PC-3 (cell line): ENCODE data around the gene DNASE1L2. TPM values are rescaled to one million over a fixed set of nuclear protein-coding genes. Genes with fewer than 3 reads are reported as not detected.

ENCODE experiments used
- ATAC-seq: fragments of 200-7000 bp; cut with Tn5 transposase; 2 replicates; pipeline ENCODE4 v1.9.1; 2020; ENCODE audit warnings: mild to moderate bottlenecking, moderate library complexity
- BruUV-seq: library from RNA; stranded (reverse); fragments of 400-500 nt; replicated peaks from 2 replicates; lab custom pipeline; 2021; lab: Mats Ljungman, UMichigan
- CTCF ChIA-PET: fragments of 300-600 bp; sonication (Branson Sonifier 250); formaldehyde crosslinking; loops from one replicate; lab custom pipeline; 2022; ENCODE audit warnings: antibody characterized with exemption; lab: Charles Lee
- POLR2A ChIA-PET: fragments of 300-600 bp; sonication (Branson Sonifier 250); formaldehyde crosslinking; loops from one replicate; lab custom pipeline; 2022; ENCODE audit warnings: antibody characterized with exemption; ENCODE audit not compliant: unreplicated experiment; lab: Charles Lee
- DNase-seq: peaks from one replicate; pipeline ENCODE4 v3.0.0-alpha.2; 2015
- H2AFZ ChIP-seq: fragments of 300-600 bp; sonication (generic); 2 replicates; pipeline ENCODE4 v1.6.0; 2016; ENCODE audit warnings: antibody characterized with exemption, low read length
- H3F3A ChIP-seq: fragments of 300-600 bp; sonication (generic); one replicate; pipeline ENCODE4 v1.6.0; 2017; ENCODE audit warnings: antibody characterized with exemption, low read length, control low read depth, mild to moderate bottlenecking; ENCODE audit not compliant: unreplicated experiment
- H3K27ac ChIP-seq: fragments of 300-600 bp; sonication (generic); 2 replicates; pipeline ENCODE4 v1.5.1; 2016; ENCODE audit warnings: mild to moderate bottlenecking, low read length
- H3K27me3 ChIP-seq: fragments of 300-600 bp; sonication (generic); 2 replicates; pipeline ENCODE4 v1.6.1; 2016; ENCODE audit warnings: low read length, mixed read lengths
- H3K36me3 ChIP-seq: fragments of 300-600 bp; sonication (generic); 2 replicates; pipeline ENCODE4 v1.6.1; 2016; ENCODE audit warnings: low read depth, mixed run types, low read length, mixed read lengths
- H3K4me1 ChIP-seq: fragments of 300-600 bp; sonication (generic); 2 replicates; pipeline ENCODE4 v1.5.1; 2016; ENCODE audit warnings: low read length; ENCODE audit not compliant: insufficient read depth
- H3K4me2 ChIP-seq: fragments of 300-600 bp; sonication (generic); 2 replicates; pipeline ENCODE4 v1.6.0; 2016; ENCODE audit warnings: low read length
- H3K4me3 ChIP-seq: fragments of 300-600 bp; sonication (generic); 2 replicates; pipeline ENCODE4 v1.5.1; 2016; ENCODE audit warnings: mild to moderate bottlenecking, low read length, mixed read lengths
- H3K79me2 ChIP-seq: fragments of 300-600 bp; sonication (generic); 2 replicates; pipeline ENCODE4 v1.6.1; 2017; ENCODE audit warnings: low read length, mixed read lengths
- H3K9ac ChIP-seq: fragments of 300-600 bp; sonication (generic); 2 replicates; pipeline ENCODE4 v1.6.0; 2016; ENCODE audit warnings: mild to moderate bottlenecking, low read length
- H3K9me2 ChIP-seq: fragments of 300-600 bp; sonication (generic); replicated peaks from 2 replicates; pipeline ENCODE4 v1.6.1; 2016; ENCODE audit warnings: mixed run types, low read length, mixed read lengths
- H3K9me3 ChIP-seq: fragments of 300-600 bp; sonication (generic); 2 replicates; pipeline ENCODE4 v1.6.1; 2016; ENCODE audit warnings: low read length, mixed read lengths
- H4K20me1 ChIP-seq: fragments of 300-600 bp; sonication (generic); 2 replicates; pipeline ENCODE4 v1.6.1; 2016; ENCODE audit warnings: low read length, mixed read lengths
- EZH2 ChIP-seq: fragments of 300-600 bp; sonication (generic); IDR thresholded peaks from one replicate; pipeline ENCODE4 v1.6.1; 2017; ENCODE audit warnings: antibody characterized with exemption, mild to moderate bottlenecking, low read length; ENCODE audit not compliant: unreplicated experiment
- EZH2phosphoT487 ChIP-seq: fragments of 300-600 bp; sonication (generic); IDR thresholded peaks from 2 replicates; pipeline ENCODE4 v1.6.1; 2018; ENCODE audit warnings: mild to moderate bottlenecking, antibody characterized with exemption, low read length, borderline replicate concordance
- intact Hi-C: fragments of 100-400 bp; cut with micrococcal nuclease; formaldehyde crosslinking; loops from 2 replicates; pipeline ENCODE4 v1.9.0; 2023
- total RNA-seq: library from RNA; depleted of rRNA; stranded (reverse); fragments of >200 nt; gene quantifications from 2 replicates; pipeline ENCODE4 v1.2.3, GENCODE V29; 2014
- TF ChIP-seq, protein P1 (sequence below): fragments of 300-600 bp; sonication (generic); conservative IDR thresholded peaks from 2 replicates; pipeline ENCODE4 v1.5.1; 2017; ENCODE audit warnings: antibody characterized with exemption, low read depth, mild to moderate bottlenecking, low read length

The DNASE1L2 gene
- total RNA-seq, 1 experiment from 2014 or later, result 2.7 TPM

DNA sequence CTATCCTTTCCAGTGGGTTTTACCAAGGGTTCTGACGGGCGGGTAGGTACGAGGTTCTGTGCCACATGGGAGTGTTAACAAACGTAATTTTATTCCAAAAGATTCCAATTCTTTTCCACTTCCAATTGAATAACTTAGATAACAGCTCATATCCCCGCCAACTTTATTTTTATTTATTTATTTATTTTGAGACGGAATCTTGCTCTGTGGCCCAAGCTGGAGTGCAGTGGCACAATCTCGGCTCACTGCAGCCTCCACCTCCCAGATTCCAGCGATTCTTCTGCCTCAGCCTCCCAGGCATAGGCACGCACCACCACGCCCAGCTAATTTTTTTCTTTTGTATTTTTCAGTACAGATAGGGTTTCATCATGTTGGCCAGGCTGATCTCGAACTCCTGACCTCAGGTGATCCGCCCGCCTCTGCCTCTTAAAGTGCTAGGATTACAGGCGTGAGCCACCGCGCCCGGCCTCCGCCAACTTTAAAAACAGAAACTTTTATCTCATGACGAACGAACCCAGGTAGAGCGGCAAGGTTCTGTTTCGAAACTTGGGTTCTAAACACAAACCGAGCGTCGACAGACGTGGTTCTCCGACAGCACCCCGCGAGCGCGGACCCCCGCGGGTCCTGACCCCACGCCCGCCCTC lies 14.5 kb downstream of the DNASE1L2 start:
- Histone ChIP-seq H3K27me3 (no peaks in the 10 kb centered on the region), H3K4me2 (peak overlapping the region; percentile 85), H3K36me3 (peaks cover 13% of the 10 kb centered on the region; the same call in 1 of the 2 replicates), H2AFZ (no peak overlapping the region), H3K9me2 (no peaks in the 10 kb centered on the region), H3K79me2 (peaks cover 26% of the 10 kb centered on the region), H3F3A (peaks cover 4% of the 10 kb centered on the region), H3K9me3 (no peaks in the 10 kb centered on the region), H3K27ac (peak overlapping the region; percentile 67; the same call in 1 of the 2 replicates), H3K4me3 (peak overlapping the region; percentile 81), H3K9ac (peak overlapping the region; percentile 72), H3K4me1 (peaks cover 9% of the 10 kb centered on the region), H4K20me1 (no peaks in the 10 kb centered on the region)
- no peak for DNase-seq
- intact Hi-C loops, result no loop called here
- TF ChIP-seq, protein P1, sequence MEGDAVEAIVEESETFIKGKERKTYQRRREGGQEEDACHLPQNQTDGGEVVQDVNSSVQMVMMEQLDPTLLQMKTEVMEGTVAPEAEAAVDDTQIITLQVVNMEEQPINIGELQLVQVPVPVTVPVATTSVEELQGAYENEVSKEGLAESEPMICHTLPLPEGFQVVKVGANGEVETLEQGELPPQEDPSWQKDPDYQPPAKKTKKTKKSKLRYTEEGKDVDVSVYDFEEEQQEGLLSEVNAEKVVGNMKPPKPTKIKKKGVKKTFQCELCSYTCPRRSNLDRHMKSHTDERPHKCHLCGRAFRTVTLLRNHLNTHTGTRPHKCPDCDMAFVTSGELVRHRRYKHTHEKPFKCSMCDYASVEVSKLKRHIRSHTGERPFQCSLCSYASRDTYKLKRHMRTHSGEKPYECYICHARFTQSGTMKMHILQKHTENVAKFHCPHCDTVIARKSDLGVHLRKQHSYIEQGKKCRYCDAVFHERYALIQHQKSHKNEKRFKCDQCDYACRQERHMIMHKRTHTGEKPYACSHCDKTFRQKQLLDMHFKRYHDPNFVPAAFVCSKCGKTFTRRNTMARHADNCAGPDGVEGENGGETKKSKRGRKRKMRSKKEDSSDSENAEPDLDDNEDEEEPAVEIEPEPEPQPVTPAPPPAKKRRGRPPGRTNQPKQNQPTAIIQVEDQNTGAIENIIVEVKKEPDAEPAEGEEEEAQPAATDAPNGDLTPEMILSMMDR, result no peak
- TF ChIP-seq EZH2 (no peak), EZH2phosphoT487 (no peak)
- ChIA-PET CTCF (interaction anchor here (0.6 to 1.8 kb wide), 4 partner anchors 26 to 189 kb away, joined by 3 to 18 read pairs (median 5); no protein-coding TSS in a partner anchor), POLR2A (interaction anchor here (0.6 to 0.7 kb wide), 2 partner anchors 57 to 58 kb away, joined by 3 to 8 read pairs; no protein-coding TSS in a partner anchor)
- peak; percentile 10 for ATAC-seq
- TSS peak; percentile 68 for BruUV-seq

DNA sequence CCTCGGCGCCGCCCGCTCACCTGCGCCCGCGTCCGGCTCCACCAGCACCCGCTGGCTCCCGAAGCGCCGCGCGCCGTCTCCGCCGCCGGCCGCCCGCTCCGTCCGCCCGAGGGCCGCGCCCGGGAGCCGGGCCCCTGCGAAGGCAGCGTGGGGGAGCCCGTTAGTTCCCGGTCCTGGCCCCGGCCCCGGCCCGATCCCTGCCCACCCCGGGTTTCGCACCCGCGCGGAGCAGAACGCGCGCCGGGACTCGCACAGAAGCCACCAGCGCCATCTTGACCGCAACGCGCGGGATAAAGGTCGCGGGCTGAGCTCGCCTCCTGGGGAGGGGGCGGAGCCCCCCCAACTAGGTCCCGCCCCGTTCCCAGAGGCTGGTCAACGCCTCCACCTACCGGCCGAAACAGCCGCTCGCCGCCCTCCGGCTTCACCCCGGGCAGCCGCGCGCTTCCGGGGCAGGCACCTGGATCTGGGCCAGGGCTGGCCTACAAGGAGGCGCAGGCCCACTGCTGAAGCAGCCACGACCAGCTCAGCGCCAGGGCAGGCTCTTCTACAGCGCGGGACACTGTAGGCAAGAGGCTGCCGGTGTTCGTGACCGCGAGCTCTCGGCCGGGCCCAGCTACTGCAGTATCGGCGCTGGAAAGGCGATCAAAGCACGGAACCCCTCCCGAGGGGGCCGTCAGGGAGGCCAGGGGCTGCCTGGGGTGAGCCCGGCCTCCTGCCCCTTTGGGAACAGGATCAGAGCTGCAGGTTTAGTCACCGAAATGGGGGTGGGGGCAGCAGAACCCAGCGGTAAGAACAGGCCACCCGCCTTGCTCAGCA lies 15.3 kb downstream of the DNASE1L2 start, which contains the start of gene ECI1:
Gene ECI1, minus strand, starts transcription at position 292 of the 816 bp plus-strand sequence. Its CDS starts 21 bp downstream, at position 271.
- H3K27ac ChIP-seq, result peak within 1 kb of the TSS; percentile 67
- peaks cover 9% of the 10 kb centered on the region for H3K4me1 ChIP-seq
- H3K4me2 ChIP-seq, result peak within 1 kb of the TSS; percentile 85
- no peaks in the 10 kb centered on the region for H3K9me2 ChIP-seq
- no peaks in the 10 kb centered on the region for H3K9me3 ChIP-seq
- intact Hi-C loops, result no loop called here
- no peak for TF ChIP-seq EZH2
- TF ChIP-seq, protein P1, result peak; percentile 49; the same call in 1 of the 2 replicates
- POLR2A ChIA-PET, result interaction anchor here (0.6 to 1.4 kb wide), 3 partner anchors 37 to 59 kb away, joined by 3 to 8 read pairs (median 7); partner anchors contain the start of gene PGP
- peaks cover 26% of the 10 kb centered on the region for H3K79me2 ChIP-seq
- ATAC-seq (peak; percentile 79), DNase-seq (peak; percentile 93)
- BruUV-seq, result no TSS peak
- CTCF ChIA-PET, result interaction anchor here (0.6 to 1.8 kb wide), 6 partner anchors 25 to 660 kb away, joined by 3 to 18 read pairs (median 5); no protein-coding TSS in a partner anchor
- peaks cover 8% of the 10 kb centered on the region; the same call in 1 of the 2 replicates for H3K36me3 ChIP-seq
- H2AFZ ChIP-seq, result no peak within 1 kb of the TSS
- no peaks in the 10 kb centered on the region for H3K27me3 ChIP-seq
- H3F3A ChIP-seq, result peaks cover 4% of the 10 kb centered on the region
- no peaks in the 10 kb centered on the region for H4K20me1 ChIP-seq
- H3K4me3 ChIP-seq, result peak within 1 kb of the TSS; percentile 81
- H3K9ac ChIP-seq, result peak within 1 kb of the TSS; percentile 72
